DND-41 (cell line): Measurements from ENCODE around the gene GREB1.
"Not testable (repeated sequence)": the region's sequence is repeated elsewhere in the genome, so short reads cannot be mapped to it uniquely, and the experiment has no call there.

Source experiments
- ATAC-seq: fragments of 200-7000 bp; cut with Tn5 transposase; 3 replicates; pipeline ENCODE4 v1.9.1; 2021; ENCODE audit warnings: low read depth; ENCODE audit not compliant: insufficient read depth
- DNase-seq: peaks from one replicate; pipeline ENCODE4 v3.0.0-alpha.2; 2020
- H2AFZ ChIP-seq: 2 replicates; pipeline ENCODE4 v1.6.0; 2012; ENCODE audit warnings: low read depth, low read length
- H3K27ac ChIP-seq: 2 replicates; pipeline ENCODE4 v1.5.1; 2012; ENCODE audit warnings: low read length, inconsistent platforms
- H3K27me3 ChIP-seq: fragments of 200-600 bp; sonication (generic); 2 replicates; pipeline ENCODE4 v1.6.0; 2012; ENCODE audit warnings: low read length, mild to moderate bottlenecking, inconsistent platforms; ENCODE audit not compliant: insufficient read depth, poor library complexity
- H3K36me3 ChIP-seq: 2 replicates; pipeline ENCODE4 v1.5.1; 2012; ENCODE audit warnings: low read length, inconsistent platforms; ENCODE audit not compliant: insufficient read depth
- H3K4me1 ChIP-seq: 2 replicates; pipeline ENCODE4 v1.5.1; 2012; ENCODE audit warnings: mild to moderate bottlenecking, low read length; ENCODE audit not compliant: insufficient read depth
- H3K4me2 ChIP-seq: 2 replicates; pipeline ENCODE4 v1.6.0; 2012; ENCODE audit warnings: mild to moderate bottlenecking, moderate library complexity, low read length, inconsistent platforms; ENCODE audit not compliant: insufficient read depth
- H3K4me3 ChIP-seq, 2 experiments: fragments of 200-600 bp in 1 of 2; shearing (Covaris generic) in 1 of 2; 2 replicates each; pipeline ENCODE4 v1.5.1; 2012 to 2016; ENCODE audit warnings: inconsistent platforms in 2 of 2, low read length in 2 of 2, mild to moderate bottlenecking in 2 of 2, low read depth in 1 of 2, moderate library complexity in 1 of 2
- H3K79me2 ChIP-seq: 2 replicates; pipeline ENCODE4 v1.6.0; 2012; ENCODE audit warnings: low read length, inconsistent platforms; ENCODE audit not compliant: insufficient read depth
- H3K9ac ChIP-seq: 2 replicates; pipeline ENCODE4 v1.6.0; 2012; ENCODE audit warnings: low read depth, mild to moderate bottlenecking, inconsistent platforms, low read length, moderate library complexity
- H3K9me3 ChIP-seq: 2 replicates; pipeline ENCODE4 v1.5.1; 2012; ENCODE audit warnings: low read length, moderate library complexity, mild to moderate bottlenecking, inconsistent platforms; ENCODE audit not compliant: insufficient read depth, severe bottlenecking
- H4K20me1 ChIP-seq: 2 replicates; pipeline ENCODE4 v1.6.0; 2012; ENCODE audit warnings: low read length; ENCODE audit not compliant: insufficient read depth
- CTCF ChIP-seq: IDR thresholded peaks from 2 replicates; pipeline ENCODE4 v1.5.1; 2012; ENCODE audit warnings: borderline replicate concordance, low read length, moderate library complexity, mild to moderate bottlenecking; ENCODE audit not compliant: poor library complexity, severe bottlenecking; ENCODE audit errors: extremely low read depth
- EZH2 ChIP-seq: IDR thresholded peaks from 3 replicates; pipeline ENCODE4 v1.6.1; 2012; ENCODE audit warnings: borderline replicate concordance, low read depth, mild to moderate bottlenecking, moderate library complexity, low read length, inconsistent platforms; ENCODE audit not compliant: severe bottlenecking

GREB1 gene

GRCh38 chr2:11659115-11659475 is 125.2 kb downstream of the GREB1 start:
- Histone ChIP-seq H3K4me1 (no peaks in the 10 kb centered on the region), H3K27ac (no peak overlapping the region), H3K79me2 (no peaks in the 10 kb centered on the region), H3K4me3 (no peak overlapping the region), H2AFZ (no peak overlapping the region), H3K9ac (no peak overlapping the region), H3K36me3 (no peaks in the 10 kb centered on the region), H3K9me3 (peaks cover 6% of the 10 kb centered on the region), H3K4me2 (no peak overlapping the region), H3K27me3 (no peaks in the 10 kb centered on the region), H4K20me1 (no peaks in the 10 kb centered on the region)
- TF ChIP-seq CTCF (no peak), EZH2 (no peak)
- ATAC-seq (no peak), DNase-seq (no peak)

GRCh38 chr2:11659851-11660250 is 126.0 kb downstream of the GREB1 start:
- Histone ChIP-seq H3K4me2 (no peak overlapping the region), H3K79me2 (no peaks in the 10 kb centered on the region), H3K9me3 (peaks cover 6% of the 10 kb centered on the region), H3K36me3 (no peaks in the 10 kb centered on the region), H4K20me1 (no peaks in the 10 kb centered on the region), H3K27ac (no peak overlapping the region), H2AFZ (no peak overlapping the region), H3K9ac (no peak overlapping the region), H3K27me3 (no peaks in the 10 kb centered on the region), H3K4me1 (no peaks in the 10 kb centered on the region), H3K4me3 (no peak overlapping the region)
- no peak for DNase-seq
- no peak for ATAC-seq
- TF ChIP-seq CTCF (no peak), EZH2 (no peak)

GRCh38 chr2:11660396-11660795 is 126.6 kb downstream of the GREB1 start:
- not testable (repeated sequence) for ATAC-seq, H3K4me3 ChIP-seq, H3K27me3 ChIP-seq, H3K27ac ChIP-seq, H4K20me1 ChIP-seq, H3K9ac ChIP-seq, H3K36me3 ChIP-seq, H3K4me1 ChIP-seq, H3K9me3 ChIP-seq, H2AFZ ChIP-seq, H3K4me2 ChIP-seq, H3K79me2 ChIP-seq, DNase-seq

GRCh38 chr2:11661891-11662435 is 128.1 kb downstream of the GREB1 start:
- no peaks in the 10 kb centered on the region for H3K36me3 ChIP-seq
- peaks cover 6% of the 10 kb centered on the region for H3K9me3 ChIP-seq
- ATAC-seq (no peak), DNase-seq (no peak)
- no peak overlapping the region for H3K4me2 ChIP-seq
- no peak overlapping the region for H3K4me3 ChIP-seq
- H3K27me3 ChIP-seq, result no peaks in the 10 kb centered on the region
- no peak for TF ChIP-seq EZH2
- no peak for TF ChIP-seq CTCF
- no peaks in the 10 kb centered on the region for H3K4me1 ChIP-seq
- H2AFZ ChIP-seq, result no peak overlapping the region
- H3K9ac ChIP-seq, result no peak overlapping the region
- no peaks in the 10 kb centered on the region for H3K79me2 ChIP-seq
- H4K20me1 ChIP-seq, result no peaks in the 10 kb centered on the region
- no peak overlapping the region for H3K27ac ChIP-seq
